Progenitor cell of endocrine pancreas (in vitro differentiated cells): Measurements from ENCODE around the gene KCNQ1OT1. TPM values are rescaled to one million over a fixed set of nuclear protein-coding genes. Genes with fewer than 3 reads are reported as not detected.

Experiments
- DNase-seq: peaks from one replicate; pipeline ENCODE4 v3.0.0; 2021; ENCODE audit warnings: low spot score; ENCODE audit not compliant: unreplicated experiment
- H3K27ac Mint-ChIP-seq: 2 replicates; pipeline ENCODE4 v1.8.0; 2021; ENCODE audit warnings: mild to moderate bottlenecking, moderate library complexity, mixed read lengths
- H3K27me3 Mint-ChIP-seq: 2 replicates; pipeline ENCODE4 v1.8.0; 2021; ENCODE audit warnings: mixed read lengths
- H3K36me3 Mint-ChIP-seq: 2 replicates; pipeline ENCODE4 v1.8.0; 2022; ENCODE audit warnings: mixed read lengths; ENCODE audit not compliant: insufficient read depth
- H3K4me1 Mint-ChIP-seq: 2 replicates; pipeline ENCODE4 v1.8.0; 2021; ENCODE audit warnings: low read depth, mixed read lengths
- H3K4me3 Mint-ChIP-seq: 2 replicates; pipeline ENCODE4 v1.8.0; 2021; ENCODE audit warnings: low read depth, mild to moderate bottlenecking, moderate library complexity, mixed read lengths
- H3K9me3 Mint-ChIP-seq: 2 replicates; pipeline ENCODE4 v1.8.0; 2021; ENCODE audit warnings: low read depth, mixed read lengths
- total RNA-seq: library from RNA; stranded (reverse); gene quantifications from 2 replicates; pipeline ENCODE4 v1.2.1, GENCODE V29; 2021
- TF ChIP-seq, protein P1 (sequence below): fragments of 200-600 bp; sonication (generic); IDR thresholded peaks from one replicate; pipeline ENCODE4 v1.5.0; 2021; ENCODE audit warnings: antibody characterized with exemption, mild to moderate bottlenecking; ENCODE audit not compliant: unreplicated experiment

Gene KCNQ1OT1
- total RNA-seq, 1 donor from 2014 or later: 18.0 TPM

DNA sequence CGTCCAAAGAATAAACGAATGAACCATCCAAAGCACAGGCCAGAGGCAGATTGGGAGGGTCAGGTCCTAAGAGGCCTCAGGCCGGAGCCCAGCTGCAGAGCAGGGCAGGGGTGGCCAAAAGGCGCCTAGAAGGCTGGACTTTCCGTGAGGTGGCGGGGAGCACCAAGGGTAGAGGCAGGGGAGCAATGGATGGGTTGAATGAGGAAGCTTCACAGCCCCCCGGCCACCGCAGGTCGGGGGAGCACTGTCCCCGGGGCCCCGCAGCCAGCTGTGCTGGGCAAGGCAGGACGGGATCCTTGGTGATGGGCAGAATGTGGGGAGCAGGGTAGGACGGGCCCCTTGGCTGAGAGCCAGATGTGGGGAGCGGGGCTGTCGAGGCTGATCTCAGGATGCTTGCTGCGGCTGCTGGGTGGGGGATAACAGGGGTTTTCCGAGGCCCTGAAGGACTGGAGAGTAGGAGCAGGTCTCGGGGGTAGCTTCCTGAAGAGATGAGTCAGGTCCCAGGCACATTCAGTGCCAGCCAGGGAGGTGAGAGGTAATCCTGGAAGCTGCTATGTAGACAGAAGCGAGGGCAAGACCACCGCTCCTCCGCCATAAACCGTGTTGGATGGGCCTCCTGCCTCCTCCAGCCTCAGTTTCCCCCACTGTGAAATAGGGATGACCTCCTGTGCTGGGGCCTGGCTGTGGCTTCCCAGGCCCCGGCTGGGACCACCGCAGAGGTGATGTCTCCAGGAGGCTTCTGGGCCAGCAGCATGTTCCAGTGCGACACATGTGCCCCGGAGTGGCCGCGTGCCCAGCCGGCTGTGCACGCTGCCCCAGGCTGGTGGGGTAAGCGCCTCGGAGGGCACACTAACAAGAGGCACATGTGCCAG lies 34.6 kb upstream of the KCNQ1OT1 start:
- Mint-ChIP-seq H3K27ac (peak overlapping the region; percentile 59), H3K36me3 (no peaks in the 10 kb centered on the region)

DNA sequence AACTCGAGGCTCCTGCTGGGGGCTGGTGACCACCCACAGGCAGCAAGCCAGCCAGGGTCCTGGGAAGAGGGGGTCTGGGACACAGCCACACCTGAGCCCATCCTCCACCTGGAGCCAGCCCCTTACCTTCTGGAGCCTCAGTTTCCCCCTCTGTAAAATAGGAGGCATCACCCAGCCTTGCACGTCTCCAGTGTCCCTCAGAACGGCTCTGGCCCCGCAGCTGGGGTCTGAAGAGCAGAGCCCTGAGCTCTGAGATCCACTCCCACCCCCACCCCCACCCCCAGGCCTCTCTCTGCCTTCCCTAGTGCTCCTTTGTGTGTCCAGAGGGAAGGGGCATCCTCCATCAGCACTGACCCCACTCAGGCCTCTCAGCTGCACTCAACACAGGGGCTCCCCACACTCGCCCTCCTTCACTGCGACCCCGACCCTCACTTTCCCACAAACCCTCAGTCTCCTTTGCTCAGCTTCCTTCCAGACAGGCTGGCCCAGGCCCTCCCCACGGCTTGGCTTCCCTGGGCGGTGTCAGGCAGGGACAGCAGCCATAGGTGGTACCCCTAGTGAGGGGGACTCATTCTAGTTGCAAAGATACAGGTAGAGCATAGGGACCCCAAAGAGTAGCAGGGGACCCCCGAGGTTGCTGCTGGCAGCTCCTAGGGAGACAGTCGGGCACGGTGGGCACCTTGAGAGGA lies 33.3 kb upstream of the KCNQ1OT1 start:
- H3K36me3 Mint-ChIP-seq: no peaks in the 10 kb centered on the region
- TF ChIP-seq, protein P1, sequence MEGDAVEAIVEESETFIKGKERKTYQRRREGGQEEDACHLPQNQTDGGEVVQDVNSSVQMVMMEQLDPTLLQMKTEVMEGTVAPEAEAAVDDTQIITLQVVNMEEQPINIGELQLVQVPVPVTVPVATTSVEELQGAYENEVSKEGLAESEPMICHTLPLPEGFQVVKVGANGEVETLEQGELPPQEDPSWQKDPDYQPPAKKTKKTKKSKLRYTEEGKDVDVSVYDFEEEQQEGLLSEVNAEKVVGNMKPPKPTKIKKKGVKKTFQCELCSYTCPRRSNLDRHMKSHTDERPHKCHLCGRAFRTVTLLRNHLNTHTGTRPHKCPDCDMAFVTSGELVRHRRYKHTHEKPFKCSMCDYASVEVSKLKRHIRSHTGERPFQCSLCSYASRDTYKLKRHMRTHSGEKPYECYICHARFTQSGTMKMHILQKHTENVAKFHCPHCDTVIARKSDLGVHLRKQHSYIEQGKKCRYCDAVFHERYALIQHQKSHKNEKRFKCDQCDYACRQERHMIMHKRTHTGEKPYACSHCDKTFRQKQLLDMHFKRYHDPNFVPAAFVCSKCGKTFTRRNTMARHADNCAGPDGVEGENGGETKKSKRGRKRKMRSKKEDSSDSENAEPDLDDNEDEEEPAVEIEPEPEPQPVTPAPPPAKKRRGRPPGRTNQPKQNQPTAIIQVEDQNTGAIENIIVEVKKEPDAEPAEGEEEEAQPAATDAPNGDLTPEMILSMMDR: no peak
- no peaks in the 10 kb centered on the region for H3K9me3 Mint-ChIP-seq
- H3K27ac Mint-ChIP-seq: peak overlapping the region; percentile 71
- no peaks in the 10 kb centered on the region for H3K27me3 Mint-ChIP-seq
- H3K4me3 Mint-ChIP-seq: no peak overlapping the region
- peaks cover 47% of the 10 kb centered on the region for H3K4me1 Mint-ChIP-seq
- DNase-seq: no peak

More for the DNA sequence above, 34.6 kb upstream of the KCNQ1OT1 start:
- no peak for DNase-seq
- TF ChIP-seq, protein P1: no peak
- Mint-ChIP-seq H3K9me3 (no peaks in the 10 kb centered on the region), H3K4me3 (no peak overlapping the region), H3K4me1 (peaks cover 37% of the 10 kb centered on the region), H3K27me3 (no peaks in the 10 kb centered on the region)

DNA sequence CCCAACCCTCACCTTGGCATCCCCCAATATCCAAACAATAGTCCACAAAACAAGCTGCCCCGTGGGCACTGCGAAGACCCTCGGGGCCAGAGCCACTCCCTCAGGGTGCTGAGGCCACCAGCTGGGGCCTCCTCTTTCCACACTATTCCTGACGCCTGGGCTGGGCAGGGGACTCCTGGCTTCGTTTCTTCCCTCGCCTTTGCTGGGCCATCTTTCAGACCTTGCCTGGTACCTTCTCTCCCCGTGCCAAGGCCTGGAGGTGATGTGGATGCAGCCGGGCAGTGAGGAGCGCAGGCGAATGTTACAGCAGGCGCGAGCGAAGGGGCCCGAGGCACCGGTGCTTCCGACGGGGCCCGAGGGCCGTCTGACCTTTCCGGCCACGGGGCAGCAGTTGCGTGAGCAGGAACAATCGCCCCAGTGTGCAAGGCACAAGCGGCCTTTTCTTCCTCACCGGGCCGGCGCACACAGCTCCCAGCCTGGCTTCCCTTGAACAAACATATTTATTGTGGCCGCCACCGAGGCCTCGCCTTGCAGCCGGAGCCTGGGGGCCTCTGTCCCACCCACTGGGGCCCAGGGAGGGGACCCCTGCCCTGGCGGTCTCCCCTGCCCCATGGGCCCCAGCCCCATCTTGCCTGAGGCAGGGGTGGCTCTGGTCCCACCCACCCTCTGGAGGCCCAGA lies 32.6 kb upstream of the KCNQ1OT1 start:
- Mint-ChIP-seq H3K36me3 (no peaks in the 10 kb centered on the region), H3K9me3 (no peaks in the 10 kb centered on the region), H3K27ac (peak overlapping the region; percentile 90), H3K4me3 (peak overlapping the region; percentile 9), H3K27me3 (no peaks in the 10 kb centered on the region), H3K4me1 (peaks cover 48% of the 10 kb centered on the region)
- DNase-seq: no peak
- TF ChIP-seq, protein P1: no peak

DNA sequence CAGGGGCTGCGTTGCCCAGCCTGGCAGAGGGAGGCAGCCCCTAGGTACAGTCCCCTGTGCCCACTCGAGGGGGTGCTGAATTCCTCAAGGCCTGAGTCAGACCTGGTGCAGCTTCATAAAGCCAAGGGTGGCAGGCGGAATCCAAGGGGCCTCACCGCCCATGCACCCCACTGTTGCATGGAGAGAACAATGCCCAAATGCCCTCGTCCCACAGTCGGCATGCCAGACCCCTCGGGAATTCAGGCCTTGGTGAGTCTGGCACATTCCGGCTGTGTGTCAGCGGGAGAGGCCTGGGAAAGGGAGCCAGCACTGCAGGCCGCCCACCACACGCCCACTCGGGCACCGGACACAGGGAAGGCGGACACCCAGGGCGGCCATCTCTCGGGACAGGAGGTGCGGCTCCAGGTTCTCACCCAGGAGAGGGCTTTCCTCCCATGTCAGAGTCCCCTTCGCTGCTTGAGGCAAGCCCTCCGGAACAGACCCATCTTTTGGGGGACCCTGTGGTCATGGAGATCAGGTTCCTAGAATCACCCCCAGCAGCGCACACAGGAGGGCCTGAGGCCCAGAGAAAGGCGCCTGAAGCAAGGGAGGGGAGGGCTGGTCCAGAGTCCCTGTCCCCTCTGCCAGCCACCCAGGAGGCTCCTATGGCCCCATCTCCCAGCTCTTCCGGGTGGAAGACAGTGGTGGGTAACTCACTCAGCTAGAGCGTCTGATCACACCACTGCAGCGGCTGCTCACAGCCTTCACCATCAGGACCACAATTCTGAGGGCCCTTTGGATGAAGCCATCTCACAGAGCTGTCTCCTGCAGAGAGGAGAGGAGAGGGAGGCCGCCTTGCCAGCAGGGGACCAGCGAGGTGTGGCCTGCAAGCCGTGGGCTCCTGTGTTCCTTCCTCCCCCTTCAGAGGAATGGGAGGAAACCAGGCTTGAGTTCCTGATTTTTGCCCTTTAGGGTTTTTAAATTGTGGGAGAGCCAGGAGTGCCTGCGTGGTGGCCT lies 31.6 kb upstream of the KCNQ1OT1 start:
- Mint-ChIP-seq H3K27me3 (no peaks in the 10 kb centered on the region), H3K4me3 (no peak overlapping the region), H3K36me3 (no peaks in the 10 kb centered on the region), H3K27ac (peak overlapping the region; percentile 78), H3K9me3 (no peaks in the 10 kb centered on the region), H3K4me1 (peaks cover 56% of the 10 kb centered on the region)
- TF ChIP-seq, protein P1: no peak
- DNase-seq: no peak
